GM21737 (cell line): Measurements from ENCODE around the gene GRAMD4.

ENCODE experiments used
- ATAC-seq: cut with Tn5 transposase; IDR thresholded peaks from one replicate; pipeline ENCODE4 v1.9.1; 2021; ENCODE audit warnings: mild to moderate bottlenecking, moderate library complexity; ENCODE audit not compliant: unreplicated experiment

The GRAMD4 gene

DNA sequence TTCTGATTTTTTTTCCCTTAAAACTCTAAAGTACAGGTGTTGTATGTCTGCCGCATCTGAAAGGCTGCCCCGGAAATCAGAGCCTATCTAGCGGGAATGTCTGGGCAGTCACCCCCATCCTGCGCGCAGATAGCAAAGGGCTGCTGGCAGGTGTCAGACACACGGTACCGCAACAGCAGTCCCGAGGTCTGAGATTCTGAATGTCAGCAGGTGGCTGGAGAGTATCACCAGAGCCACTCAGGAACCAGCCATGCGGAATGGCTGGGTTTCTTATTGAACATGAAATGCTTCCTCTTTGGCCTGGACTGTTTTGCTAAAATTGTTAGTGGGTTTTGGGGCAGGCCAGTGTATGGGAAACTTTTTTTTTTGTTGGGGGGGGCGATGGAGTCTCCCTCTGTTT lies 64.5 kb downstream of the GRAMD4 start:
- ATAC-seq = peak; percentile 68

DNA sequence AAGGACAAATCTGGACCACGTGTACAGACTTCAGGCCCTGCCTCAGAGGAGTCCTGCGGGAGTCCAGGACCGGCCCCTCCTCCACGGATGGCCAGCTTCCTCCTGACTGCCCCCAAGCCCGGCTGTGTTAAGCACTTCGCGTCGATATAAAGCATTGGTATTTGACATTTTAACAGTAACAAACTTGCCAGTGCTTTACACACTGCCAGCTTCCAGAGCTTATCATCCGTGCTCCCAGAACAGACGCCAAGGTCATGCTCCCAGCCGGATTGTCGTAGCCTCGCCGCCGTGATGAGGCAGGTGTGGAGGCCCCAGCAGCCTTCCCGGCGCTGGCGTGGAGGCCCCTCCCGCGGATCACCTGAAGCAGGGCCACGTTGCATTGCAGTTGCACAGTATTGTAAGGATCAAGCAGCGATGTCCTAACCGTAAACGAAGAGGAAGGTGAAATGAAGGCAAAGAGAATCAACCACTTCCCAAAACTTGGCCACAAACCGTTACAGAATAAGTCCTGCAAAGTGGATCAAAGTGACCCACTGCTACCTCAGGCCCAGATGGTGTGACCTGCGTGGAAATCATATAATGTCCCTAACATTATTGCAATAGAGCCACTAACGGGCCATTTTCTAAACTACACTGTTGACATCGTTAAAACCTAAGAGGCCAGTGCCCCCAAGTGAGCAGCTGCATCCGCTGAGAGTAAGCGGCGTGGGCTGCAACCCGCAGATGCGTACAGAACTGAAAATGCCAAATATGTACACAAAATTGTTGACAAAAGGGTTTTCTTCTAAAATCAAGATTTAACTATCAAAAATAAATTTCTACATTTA lies 66.2 kb downstream of the GRAMD4 start:
- ATAC-seq = no peak

DNA sequence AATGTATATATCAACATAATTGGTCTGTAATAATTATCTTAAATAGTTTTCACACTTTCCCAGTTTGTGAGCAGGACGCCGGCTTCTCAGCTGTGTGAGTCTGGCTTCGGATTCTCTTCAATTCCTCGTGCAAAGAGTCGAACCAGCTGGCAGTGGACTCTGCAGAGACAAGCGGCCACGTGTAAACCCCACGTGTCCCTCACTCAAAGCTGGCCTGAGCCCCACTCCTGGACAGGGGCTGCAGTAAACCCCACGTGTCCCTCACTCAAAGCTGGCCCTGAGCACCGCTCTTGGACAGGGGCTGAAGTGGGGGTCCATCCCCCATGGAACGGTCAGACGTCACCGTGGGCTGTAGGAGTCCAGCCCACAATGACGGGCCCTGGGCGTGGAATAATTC lies 66.9 kb downstream of the GRAMD4 start:
- no peak for ATAC-seq

DNA sequence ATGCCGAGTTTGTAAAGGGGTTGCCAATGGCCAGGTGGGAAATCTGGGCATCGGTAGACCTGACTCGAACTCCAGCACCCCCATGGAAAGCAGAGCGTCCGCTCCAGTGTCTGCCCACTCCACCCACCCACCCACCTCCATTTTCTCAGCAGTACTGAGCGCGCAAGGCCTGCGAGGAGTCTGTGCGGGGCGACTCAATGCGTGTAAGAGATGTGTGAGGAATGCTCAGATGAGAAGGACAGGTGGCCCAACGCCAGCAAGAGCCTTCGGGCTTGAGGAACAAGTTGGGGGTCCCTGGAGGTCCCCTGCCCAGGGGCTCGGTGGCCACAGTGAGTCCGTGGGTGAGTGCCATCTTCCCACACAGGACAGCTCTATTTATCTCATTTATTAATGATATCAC lies 67.3 kb downstream of the GRAMD4 start:
- no peak for ATAC-seq

DNA sequence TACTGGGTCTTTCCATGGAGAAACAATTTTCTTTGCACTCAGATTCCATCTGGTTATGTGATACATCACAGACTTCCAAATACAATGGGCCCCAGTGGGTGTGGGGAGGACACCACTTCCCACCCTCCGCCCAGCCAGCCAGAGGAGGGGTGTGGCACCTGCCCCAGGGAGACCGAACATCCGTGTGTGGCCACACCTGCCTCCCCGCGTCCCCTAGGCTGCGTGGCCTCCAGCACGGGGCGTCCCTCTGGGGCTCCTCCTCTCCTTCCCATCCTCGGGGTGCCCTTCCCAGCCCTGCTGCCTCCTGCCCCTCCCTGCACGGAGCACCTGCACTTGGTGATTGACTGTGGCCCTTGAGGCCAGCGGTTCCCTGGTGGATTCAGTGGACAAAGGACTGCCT lies 68.8 kb downstream of the GRAMD4 start:
- ATAC-seq = no peak

DNA sequence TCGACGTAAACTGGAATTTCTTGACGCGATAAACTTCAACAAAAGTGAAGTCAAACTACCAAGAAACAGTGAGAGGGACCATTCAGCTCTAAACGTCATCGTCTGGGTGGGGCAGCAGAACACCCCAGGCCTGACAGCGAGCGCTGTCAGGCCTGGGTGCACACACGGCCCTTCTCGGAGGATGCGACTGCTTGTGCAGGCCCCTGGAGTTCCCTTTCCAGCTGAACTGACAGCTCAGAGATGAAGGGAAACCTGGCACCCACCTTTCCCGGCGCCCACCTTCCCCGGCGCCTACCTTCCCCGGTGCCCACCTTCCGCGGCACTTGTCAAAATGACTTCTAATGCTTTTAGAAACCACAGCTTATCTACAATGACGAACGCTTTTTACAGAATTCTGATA lies 70.0 kb downstream of the GRAMD4 start:
- no peak for ATAC-seq

DNA sequence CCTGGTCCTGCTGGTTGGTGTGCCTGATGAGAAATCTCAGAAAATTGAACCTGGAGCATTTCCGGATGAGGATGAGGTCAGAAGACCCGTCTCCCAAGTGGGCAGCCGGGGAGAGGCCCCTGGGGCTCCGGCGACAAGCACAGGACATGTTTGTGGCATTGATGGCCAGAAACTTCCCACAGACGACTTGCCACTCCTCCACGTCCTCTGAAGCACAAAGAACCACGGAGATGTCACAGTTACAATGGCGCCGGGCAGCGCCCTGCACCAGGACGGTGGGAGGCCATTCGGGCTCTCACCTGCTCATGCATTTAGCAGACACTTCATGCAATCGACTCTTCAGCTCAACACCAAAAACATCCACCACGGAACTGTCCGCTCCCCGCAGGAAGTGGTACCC lies 71.4 kb downstream of the GRAMD4 start:
- no peak for ATAC-seq

DNA sequence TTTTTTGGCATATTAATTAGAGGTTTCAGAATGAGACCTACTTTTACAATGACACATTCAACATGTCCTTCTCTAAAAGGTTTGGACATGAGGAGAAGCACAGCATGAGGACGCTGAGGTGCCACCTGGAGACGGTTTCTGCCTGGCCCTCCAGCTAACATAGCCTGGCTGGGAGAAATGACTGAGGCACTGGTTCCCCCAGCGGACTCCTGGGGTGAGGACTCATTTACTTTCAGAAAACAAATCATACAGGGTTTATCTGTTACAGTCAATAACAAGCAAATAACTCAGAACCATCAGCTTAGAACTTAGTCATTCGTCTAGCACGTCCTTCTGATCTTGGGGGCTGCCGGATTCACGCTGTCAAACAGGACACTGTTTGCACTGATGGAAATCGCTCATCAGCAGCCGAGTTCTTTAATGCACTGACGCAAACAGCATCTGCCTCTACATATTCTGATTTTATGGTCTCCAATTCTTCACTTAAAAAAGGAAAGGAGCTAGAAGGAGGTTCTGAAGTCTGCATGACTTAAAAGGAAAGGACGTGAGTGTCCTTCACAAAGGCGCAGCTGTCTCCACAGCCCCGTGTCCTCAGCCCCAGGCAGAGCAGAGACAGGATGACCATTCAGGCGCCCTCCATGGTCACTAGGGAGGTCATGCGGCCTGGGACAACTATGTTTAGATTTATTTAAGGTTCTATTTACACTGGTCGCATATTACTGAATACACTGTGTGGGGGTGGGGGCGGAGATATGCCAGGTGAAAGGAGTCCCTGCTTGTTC lies 73.6 kb downstream of the GRAMD4 start:
- ATAC-seq = no peak

DNA sequence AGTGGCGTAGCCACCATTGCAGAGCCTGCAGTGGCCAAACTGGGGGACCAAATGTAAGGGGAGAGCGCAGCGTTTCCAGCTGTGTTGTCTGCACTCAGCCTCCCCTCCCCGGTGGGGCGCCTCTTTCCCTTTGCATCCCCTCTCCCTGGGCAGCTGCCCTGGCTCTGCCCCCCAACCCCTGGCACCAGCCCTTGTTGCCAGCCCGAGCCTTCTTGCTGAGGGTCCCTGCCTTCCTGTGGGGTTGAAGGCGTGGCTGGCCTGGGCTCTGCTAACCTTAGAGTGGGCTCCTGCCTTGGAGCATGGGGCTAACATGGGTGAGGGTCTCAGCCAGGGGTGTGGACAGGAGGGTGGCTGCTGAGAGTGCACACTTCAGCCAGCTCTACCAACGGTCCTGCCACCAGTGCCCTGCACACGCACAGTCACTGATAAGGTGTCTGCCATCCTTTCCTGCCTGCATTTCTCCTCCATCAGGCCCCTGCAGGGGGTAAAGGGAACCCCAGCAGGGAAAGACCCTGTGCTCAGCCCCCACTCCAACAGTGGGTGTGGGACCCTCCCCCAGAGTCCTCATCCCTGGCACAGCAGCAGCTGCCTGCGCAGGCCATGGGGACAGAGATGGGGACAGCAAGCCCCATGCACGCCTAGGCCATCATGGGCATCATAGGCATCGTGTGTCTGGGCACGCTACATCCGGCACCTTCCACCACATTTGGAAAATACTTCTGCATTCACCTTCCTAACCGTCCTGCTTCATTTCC lies 74.4 kb downstream of the GRAMD4 start:
- no peak for ATAC-seq

DNA sequence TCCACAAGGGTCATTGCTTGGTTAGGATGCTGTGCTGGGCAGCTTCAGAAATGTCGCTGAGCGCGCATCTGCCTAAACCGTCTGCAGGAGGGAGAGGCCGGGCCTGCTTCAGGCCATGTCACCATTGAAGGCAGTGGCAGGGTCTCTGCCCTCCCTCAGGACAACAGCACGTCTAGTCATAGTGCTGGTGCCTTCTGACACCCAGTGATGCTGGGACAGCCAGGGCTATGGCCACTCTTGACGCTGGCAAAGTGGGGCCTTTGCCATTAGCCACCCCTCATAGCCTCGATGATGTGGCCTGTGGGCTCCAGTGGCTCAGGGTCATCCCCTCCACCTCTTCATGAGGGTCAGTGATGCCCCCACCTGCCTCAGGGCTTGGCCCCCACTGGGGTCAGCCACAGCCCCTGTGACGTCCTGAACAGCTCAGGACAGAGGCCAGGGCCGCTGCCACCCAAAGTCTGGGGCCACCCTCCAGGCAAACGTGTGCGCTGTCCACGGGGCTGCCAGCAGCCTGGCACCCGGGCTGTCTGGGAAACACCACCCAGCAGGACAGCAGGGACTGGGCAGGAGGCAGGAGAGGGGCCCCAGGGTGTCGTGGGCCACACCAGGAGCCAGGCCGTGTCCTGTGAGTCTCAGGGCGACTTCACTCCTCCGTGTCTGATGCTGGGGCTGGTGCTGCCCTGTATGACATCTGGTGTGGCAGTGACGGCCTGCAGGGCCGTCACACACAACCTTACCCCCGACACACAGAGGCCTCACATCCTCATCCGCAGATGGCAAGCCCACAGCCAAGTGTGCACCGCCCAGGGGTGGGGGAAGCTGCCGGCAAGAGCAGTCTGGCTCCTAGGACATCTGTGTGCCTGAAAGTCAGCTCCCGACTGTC lies 75.4 kb downstream of the GRAMD4 start:
- no peak for ATAC-seq

DNA sequence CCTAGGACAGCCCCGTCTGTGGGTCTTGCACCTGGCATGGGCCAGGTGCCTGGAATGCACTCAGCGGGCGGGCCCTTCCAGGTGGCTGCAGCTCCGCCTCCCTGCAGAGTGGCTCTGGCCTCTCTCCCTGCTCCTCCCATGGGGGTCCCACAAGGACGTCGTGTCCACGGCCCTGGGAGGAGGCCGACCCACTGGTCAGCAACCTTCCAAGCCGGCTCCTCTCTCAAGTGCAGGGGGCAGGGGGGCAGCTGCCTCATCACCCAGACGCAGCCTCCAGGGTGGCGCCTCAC lies 76.0 kb downstream of the GRAMD4 start:
- ATAC-seq = no peak

DNA sequence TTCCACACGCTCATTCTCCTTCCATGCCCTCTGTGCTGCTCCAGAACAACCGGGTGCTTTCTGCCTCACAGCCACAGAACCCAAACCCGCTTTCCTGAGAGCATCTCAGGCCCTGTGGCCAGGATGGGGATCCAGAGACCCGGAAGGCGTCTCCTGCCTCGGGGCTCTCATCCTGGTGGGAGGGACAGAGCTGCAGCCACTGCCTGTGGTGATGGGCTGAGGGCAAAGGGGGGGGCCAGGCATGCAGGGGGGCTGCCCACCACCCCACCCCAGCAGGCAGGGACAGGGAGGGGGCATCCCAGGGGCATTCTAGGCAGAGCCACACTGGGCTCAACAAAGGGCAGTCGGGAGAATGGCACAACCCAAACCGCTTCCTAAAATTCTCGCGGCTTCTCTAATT lies 76.4 kb downstream of the GRAMD4 start:
- ATAC-seq = no peak

DNA sequence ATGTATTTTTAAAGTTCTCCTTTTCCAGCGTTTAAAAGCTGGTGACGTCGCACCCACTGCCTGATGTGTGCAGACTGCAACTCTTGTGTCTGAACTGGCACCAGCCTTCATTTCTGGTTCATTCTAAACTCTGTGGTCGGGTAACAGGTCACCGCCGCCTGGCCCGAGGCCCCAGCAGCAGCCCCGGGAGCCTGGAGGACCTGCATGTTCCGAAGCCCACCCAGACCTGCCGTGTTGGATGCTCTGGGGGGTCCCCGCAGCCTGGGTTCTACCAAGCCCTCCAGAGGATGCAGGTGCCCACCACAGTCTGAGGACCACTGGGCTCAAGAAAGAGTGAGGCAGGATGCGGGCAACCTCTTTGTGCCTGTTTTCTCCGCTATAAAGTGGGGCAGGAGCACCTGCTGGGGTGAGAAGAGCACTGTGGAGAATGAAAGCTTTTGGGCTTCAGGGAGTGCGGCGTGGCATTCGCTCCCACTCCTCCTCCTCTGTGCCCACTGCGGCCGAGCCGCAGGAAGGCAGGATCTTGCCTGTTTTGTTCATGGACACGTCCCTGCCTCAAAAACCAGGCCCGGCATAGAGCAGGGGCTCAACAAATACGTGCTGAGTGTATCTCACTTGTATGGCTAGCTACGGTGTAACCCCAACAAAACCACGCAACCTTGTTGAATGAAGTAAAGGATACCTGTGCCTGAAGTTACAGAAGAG lies 77.8 kb downstream of the GRAMD4 start:
- no peak for ATAC-seq

DNA sequence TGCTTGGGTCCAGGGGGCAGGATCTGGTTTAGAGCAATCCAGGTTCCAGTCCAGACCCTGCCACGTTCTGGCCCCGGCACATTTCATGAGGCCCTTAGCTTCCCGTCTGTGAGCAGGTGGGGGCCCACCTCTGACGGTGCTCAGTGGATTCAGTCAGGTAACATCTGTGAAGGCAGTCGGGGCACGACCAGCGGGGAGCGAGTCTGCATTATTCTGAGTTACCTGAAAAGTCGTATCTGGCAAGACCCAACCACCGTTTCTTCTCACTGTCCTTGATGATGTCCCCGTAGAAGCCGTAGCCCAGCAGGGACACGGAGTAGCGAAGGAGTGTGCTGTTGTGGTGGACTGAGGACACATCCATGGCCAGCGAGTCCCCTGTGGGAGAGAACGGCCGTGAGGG lies 78.9 kb downstream of the GRAMD4 start:
- ATAC-seq = no peak

DNA sequence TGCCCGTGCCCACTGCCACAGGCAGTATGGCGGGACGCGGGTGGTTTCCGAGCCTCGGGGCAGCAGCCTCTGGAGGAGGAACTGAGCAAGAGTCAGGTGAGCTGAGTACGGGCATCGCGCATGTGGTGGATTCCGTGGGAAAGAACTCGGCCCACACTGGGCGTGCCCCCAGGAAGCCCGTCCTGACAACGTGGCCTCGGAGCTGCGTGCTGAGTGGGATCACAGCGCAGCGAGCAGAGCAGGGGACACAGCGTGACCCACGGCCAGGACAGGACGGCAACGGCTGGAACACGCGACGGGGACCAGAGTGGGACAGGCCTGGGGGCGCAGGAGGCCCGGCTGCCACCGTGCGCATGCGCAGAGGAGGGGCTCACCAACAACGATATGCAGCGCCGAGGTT lies 81.1 kb downstream of the GRAMD4 start:
- ATAC-seq = no peak

DNA sequence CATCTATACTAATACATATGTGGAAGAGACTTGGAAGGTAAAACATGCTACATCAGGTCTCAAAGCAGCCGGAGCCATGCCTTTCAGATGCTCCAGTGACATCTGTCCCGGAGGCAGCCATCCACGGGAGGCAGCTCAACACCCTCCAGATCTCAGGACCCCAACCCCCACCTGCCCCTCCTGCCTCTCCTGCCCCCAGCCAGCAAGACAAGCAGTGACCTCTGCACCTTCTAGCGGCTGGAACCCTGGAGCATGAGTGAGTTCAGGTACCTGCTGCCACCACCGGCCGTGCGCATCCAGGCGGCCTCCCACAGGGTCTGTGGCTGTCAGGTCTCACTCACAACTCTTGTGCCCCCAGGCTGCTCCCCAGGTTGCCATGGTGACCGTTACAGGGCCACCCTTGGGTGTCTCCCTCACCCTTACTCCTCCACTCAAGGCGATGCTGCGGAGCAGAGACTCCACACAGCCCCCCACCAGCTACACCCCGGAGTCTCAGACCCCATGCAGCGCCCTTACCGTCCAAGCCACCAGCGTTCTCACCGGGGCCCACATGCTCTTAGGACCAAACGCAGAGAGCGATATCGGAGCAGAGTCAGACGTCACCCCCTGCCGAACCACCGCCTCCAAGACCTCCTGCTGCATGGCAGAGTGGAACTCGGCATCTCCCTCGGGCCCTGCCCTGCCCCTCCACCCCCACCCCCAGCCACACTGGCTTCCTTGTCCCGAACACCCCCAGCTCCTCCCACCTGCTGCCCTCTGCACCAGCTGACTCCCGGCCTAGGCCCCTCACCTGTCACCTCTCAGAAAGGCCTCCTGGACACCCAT lies 83.2 kb downstream of the GRAMD4 start:
- no peak for ATAC-seq

DNA sequence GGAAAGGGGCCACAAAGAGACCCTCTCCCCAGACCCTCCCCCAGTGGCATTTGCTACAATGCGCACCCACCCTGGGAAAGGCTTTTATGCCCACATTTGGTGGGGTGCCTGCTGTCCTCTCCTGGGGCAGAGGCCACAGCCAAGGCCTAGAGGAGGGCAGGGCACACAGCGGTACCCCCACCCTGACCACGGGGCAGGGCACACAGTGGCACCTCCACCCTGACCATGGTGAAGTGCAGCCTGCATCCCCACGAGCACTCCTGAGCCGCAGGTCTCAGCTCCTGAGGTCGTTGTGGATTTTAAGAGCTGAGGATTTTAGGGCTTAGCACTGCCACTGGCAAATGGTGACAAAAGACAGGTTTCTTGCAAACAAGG lies 83.8 kb downstream of the GRAMD4 start:
- no peak for ATAC-seq

DNA sequence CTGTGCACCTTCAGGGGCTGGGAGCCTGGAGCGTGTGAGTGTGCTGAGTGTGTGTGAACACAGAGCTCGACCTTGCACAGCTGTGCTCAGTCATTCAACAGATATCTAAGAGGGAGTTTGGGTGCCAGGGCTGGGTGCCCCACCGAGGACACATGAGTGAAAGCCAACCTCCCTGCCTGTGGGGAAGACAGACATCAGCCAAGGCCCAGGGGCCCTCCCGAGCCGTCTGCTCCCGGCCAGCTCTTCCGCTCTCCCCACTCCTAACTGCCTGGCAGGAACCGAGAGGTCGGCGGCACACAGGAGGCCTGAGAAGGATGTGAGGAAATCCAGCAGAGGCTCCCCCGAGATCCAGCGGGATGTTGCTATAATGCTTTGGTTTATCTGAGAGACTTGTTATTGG lies 85.9 kb downstream of the GRAMD4 start:
- ATAC-seq = no peak

DNA sequence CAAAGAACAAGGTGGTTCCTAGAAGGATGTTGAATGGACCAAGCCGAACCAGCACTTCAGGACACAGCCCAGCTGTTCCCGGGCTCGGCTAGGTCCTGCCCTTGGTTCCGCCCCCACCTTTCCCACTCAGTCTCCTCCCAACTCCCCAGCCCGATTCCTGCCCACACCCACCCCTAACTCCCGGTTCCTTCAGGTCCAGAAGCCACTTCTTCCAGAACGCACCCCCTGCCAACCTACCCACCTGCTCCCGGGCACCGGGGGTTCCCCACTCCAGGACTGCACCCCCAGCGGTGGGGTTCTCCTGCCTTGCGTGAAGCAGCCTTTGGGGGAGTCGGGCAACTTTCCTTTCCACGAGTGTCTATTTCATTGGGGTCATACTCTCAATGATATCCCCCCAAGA lies 87.1 kb downstream of the GRAMD4 start:
- no peak for ATAC-seq
